ENCODE data around the gene EXOC3.

EXOC3 gene

GRCh38 chr5:474840-475661 is 32.1 kb downstream of the EXOC3 start:
- no peaks in the 10 kb centered on the region for H3K9me3 Mint-ChIP-seq

DNA sequence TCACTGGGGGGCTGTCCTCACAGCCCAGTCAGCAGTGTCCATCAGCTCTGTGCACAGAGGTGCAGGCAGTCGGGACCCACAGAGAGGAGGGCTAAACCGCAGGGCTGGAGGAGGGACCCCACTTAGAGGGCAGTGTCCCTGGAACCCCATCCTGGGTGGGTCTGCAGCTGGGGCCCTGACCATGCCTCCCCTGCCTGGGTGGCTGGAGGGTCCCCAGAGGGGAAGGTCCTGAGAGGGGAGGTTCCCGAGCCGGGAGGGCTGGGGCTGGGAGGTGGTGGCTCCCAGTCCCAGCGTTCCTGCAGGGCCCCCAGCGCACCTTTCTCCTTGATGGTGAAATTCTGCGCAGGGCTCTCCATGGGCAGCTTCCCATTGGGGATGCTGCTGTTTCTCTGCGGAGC is 32.7 kb downstream of the EXOC3 start:
- H3K27me3 Mint-ChIP-seq, result peaks cover 56% of the 10 kb centered on the region
- H3K9me3 Mint-ChIP-seq, result no peaks in the 10 kb centered on the region
- peak overlapping the region; percentile 27 to 71 for H3K4me3 Mint-ChIP-seq
- H3K4me1 Mint-ChIP-seq, result peaks cover 38% of the 10 kb centered on the region
- ATAC-seq (no peak), DNase-seq (no peak)
- H3K27ac Mint-ChIP-seq, result no peak overlapping the region

More at GRCh38 chr5:474840-475661, 32.1 kb downstream of the EXOC3 start:
- ATAC-seq, result no peak
- Mint-ChIP-seq H3K27me3 (peaks cover 52% of the 10 kb centered on the region), H3K27ac (peak overlapping the region in 1 of 2 donors; percentile 63), H3K4me3 (peak overlapping the region; percentile 85 to 98), H3K4me1 (peaks cover 42% of the 10 kb centered on the region)
- DNase-seq, result no peak

DNA sequence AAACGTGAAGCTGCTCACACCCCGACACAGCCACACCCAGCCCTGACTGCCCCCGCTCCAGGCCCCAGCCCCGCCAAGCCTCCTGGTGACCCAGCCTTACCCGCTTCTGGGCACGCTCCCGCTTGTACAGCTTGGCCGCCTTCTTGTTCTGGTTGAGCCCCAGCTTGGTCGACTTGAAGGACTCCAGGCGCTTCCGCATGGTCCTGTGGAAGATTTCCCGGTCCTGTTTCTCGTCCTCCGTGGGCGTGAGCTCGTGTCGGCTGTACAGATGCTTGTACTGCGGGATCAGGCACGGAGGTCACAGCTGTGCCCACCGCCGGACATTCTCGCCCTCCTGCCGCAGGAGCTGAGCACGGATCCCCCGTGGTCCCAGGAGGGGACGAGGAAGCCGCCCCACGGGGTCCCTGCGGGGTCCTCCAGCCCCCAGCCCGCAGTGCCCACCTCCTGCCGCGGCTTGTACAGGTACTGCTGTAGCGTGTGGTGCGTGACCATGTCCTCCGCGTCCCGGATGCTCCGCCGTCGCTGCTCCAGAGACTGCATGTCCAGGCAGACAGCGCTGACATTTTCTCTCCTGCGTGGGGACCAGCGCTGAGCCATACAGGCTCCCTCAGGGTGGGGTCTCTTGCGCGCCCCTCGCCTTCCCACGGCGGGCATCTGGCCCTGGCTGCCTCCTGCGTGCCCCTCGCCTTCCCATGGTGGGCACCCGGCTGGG is 33.3 kb downstream of the EXOC3 start:
- Mint-ChIP-seq H3K27ac (no peak overlapping the region), H3K4me1 (peaks cover 33% of the 10 kb centered on the region), H3K27me3 (peaks cover 59% of the 10 kb centered on the region), H3K9me3 (no peaks in the 10 kb centered on the region), H3K4me3 (peak overlapping the region in 1 of 2 donors; percentile 45)
- ATAC-seq (no peak), DNase-seq (no peak)

DNA sequence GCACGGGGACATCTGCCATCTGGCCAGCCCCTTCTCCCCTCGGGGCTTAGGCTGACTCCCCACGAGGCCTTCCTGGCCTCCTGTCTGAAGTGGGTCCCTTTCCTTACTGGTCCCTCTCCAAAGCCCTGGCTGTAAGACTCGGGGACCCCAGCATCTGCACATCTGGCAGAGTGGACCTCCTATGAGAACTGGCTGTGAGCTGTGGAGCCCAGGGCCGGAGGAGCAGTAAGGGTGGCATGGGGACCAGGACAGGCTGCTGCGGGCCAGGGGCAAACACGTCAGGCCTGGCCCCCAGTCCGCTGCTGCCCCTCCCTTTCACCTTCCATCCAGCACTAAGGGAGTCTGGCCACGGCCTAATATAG is 33.8 kb downstream of the EXOC3 start:
- H3K4me1 Mint-ChIP-seq, result peaks cover 27% of the 10 kb centered on the region
- no peak overlapping the region for H3K27ac Mint-ChIP-seq
- DNase-seq (no peak), ATAC-seq (no peak)
- H3K9me3 Mint-ChIP-seq, result no peaks in the 10 kb centered on the region
- H3K27me3 Mint-ChIP-seq, result peaks cover 64% of the 10 kb centered on the region
- H3K4me3 Mint-ChIP-seq, result no peak overlapping the region

DNA sequence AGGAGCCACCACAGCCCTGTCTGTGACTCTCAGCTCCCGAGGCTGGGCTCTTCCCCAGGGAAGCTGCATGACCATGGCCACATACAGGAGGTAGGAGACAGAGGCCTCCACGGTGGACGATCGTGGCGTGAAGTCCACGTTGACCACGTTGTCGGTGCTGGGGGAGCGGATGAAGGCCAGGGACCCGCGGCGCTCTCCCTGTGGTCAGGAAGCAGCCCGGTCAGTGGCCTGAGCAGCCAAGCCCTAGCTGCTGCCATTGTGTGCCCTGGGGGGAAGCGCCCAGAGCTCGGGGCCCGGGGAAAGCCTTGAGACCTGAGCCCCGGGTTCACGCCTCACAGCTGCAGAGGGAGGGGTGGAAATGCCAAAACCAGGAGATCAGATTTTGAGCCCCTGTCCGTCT is 34.3 kb downstream of the EXOC3 start:
- Mint-ChIP-seq H3K4me1 (peaks cover 24% of the 10 kb centered on the region), H3K9me3 (no peaks in the 10 kb centered on the region), H3K4me3 (no peak overlapping the region), H3K27me3 (peaks cover 64% of the 10 kb centered on the region), H3K27ac (peak overlapping the region in 1 of 2 donors; percentile 4)
- ATAC-seq (no peak), DNase-seq (no peak)

DNA sequence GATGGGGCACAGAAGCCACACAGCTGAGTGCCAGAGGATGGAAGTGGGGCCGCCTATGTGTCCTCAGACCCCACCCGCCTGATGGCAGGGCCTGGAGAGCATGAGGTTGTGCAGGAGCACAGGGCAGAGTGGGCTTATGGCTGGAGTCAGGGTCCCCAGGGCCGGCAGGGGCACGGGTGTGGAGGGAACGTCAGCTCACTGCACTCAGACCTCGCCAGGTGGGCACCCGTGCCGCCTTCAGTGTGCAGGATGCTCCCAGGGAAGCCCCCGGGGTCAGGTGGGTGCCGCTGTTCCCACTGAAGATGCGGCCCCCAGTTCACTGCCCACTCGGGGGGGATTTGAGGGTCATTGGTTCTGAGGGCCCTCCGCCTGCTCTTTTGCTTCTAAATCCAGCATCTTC is 34.9 kb downstream of the EXOC3 start:
- H3K4me3 Mint-ChIP-seq, result no peak overlapping the region
- ATAC-seq (no peak), DNase-seq (no peak)
- H3K9me3 Mint-ChIP-seq, result no peaks in the 10 kb centered on the region
- peaks cover 64% of the 10 kb centered on the region for H3K27me3 Mint-ChIP-seq
- no peak overlapping the region for H3K27ac Mint-ChIP-seq
- H3K4me1 Mint-ChIP-seq, result peaks cover 24% of the 10 kb centered on the region

DNA sequence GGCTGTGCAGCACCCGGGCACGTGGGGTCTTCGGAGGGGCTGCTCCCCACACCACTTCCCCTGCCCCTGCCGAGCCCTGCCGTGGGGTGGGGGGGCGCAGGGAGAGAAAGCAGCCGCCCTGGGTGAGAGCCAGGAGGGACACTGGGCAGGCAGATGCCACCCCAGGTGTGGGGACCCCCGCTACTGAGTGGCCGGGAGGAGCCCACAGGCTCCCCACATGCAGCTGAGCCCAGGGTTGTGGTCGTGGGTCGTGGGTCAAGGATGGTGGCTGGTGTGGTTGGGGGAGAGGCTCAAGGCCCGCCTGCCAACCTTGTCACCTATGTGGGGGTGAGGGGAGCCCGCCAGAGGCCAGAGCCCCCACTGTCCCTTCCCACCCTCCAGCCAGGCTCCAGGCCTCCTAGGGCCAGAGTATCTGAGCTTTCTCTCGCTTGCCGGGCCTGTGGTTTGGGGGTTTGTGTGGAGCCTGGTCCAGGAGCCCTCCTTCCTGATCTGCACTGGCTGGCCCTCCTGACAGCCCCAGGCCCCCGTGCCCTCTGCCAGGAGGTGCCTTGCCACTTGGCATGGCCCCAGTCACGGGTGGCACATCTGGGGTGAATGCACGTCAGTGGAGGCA is 35.5 kb downstream of the EXOC3 start:
- DNase-seq (no peak), ATAC-seq (no peak)
- peaks cover 64% of the 10 kb centered on the region for H3K27me3 Mint-ChIP-seq
- H3K27ac Mint-ChIP-seq, result no peak overlapping the region
- peaks cover 24% of the 10 kb centered on the region for H3K4me1 Mint-ChIP-seq
- H3K4me3 Mint-ChIP-seq, result no peak overlapping the region
- no peaks in the 10 kb centered on the region for H3K9me3 Mint-ChIP-seq

- ATAC-seq (no peak), DNase-seq (no peak)
- peaks cover 64% of the 10 kb centered on the region for H3K27me3 Mint-ChIP-seq
- no peak overlapping the region for H3K27ac Mint-ChIP-seq
- H3K9me3 Mint-ChIP-seq, result no peaks in the 10 kb centered on the region
- peaks cover 19% of the 10 kb centered on the region for H3K4me1 Mint-ChIP-seq
- H3K4me3 Mint-ChIP-seq, result no peak overlapping the region
Observed at GRCh38 chr5:478982-479535, 36.1 kb downstream of the EXOC3 start.

- Mint-ChIP-seq H3K27me3 (peaks cover 63% of the 10 kb centered on the region), H3K27ac (peak overlapping the region in 1 of 2 donors; percentile 84), H3K4me3 (no peak overlapping the region), H3K4me1 (peaks cover 17% of the 10 kb centered on the region), H3K9me3 (no peaks in the 10 kb centered on the region)
- no peak for ATAC-seq
- DNase-seq, result no peak
Observed at GRCh38 chr5:479566-480319, 36.8 kb downstream of the EXOC3 start.

- DNase-seq (no peak), ATAC-seq (no peak)
- Mint-ChIP-seq H3K27me3 (peaks cover 55% of the 10 kb centered on the region), H3K4me3 (no peak overlapping the region), H3K27ac (no peak overlapping the region), H3K4me1 (peaks cover 23% of the 10 kb centered on the region), H3K9me3 (no peaks in the 10 kb centered on the region)
Observed at GRCh38 chr5:481347-481746, 38.4 kb downstream of the EXOC3 start.

- Mint-ChIP-seq H3K9me3 (no peaks in the 10 kb centered on the region), H3K4me3 (no peak overlapping the region), H3K27me3 (peaks cover 48% of the 10 kb centered on the region), H3K27ac (no peak overlapping the region), H3K4me1 (peaks cover 25% of the 10 kb centered on the region)
- no peak for DNase-seq
- no peak for ATAC-seq
Observed at GRCh38 chr5:482021-482420, 39.0 kb downstream of the EXOC3 start.

- Mint-ChIP-seq H3K4me1 (peaks cover 20% of the 10 kb centered on the region), H3K27me3 (peaks cover 44% of the 10 kb centered on the region), H3K9me3 (no peaks in the 10 kb centered on the region), H3K27ac (no peak overlapping the region), H3K4me3 (no peak overlapping the region)
- DNase-seq (no peak), ATAC-seq (no peak)
Observed at GRCh38 chr5:482506-482905, 39.5 kb downstream of the EXOC3 start.

GRCh38 chr5:483011-483410 is 40.0 kb downstream of the EXOC3 start:
- Mint-ChIP-seq H3K9me3 (no peaks in the 10 kb centered on the region), H3K4me1 (peaks cover 20% of the 10 kb centered on the region), H3K4me3 (no peak overlapping the region), H3K27me3 (peaks cover 39% of the 10 kb centered on the region), H3K27ac (no peak overlapping the region)
- ATAC-seq (no peak), DNase-seq (no peak)

- no peak for ATAC-seq
- no peak for DNase-seq
- Mint-ChIP-seq H3K9me3 (no peaks in the 10 kb centered on the region), H3K4me1 (peaks cover 20% of the 10 kb centered on the region), H3K4me3 (no peak overlapping the region), H3K27ac (no peak overlapping the region), H3K27me3 (peaks cover 35% of the 10 kb centered on the region)
Observed at GRCh38 chr5:483434-484140, 40.6 kb downstream of the EXOC3 start.

DNA sequence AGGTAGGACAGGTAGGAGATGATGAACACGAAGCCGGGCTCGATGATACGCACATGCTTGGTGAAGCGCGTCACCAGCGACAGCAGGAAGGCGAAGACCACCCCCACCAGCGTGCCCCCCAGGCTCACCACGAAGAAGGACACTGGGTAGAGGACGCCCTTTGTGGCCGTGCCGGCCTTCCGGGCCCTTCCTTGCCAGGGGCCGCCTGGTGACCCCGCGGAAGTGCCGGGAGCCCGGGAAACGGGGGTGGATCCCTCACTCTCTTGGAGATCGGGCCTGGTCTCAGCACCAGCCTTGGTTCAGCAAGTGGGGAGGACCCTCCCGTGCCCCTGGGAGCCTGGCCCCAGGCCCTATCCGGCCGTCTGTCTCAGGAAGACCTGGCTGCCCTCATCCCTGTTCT is 41.6 kb downstream of the EXOC3 start:
- DNase-seq (no peak), ATAC-seq (no peak)
- no peak overlapping the region for H3K27ac Mint-ChIP-seq
- no peaks in the 10 kb centered on the region for H3K9me3 Mint-ChIP-seq
- peaks cover 20% of the 10 kb centered on the region for H3K4me1 Mint-ChIP-seq
- H3K27me3 Mint-ChIP-seq, result peaks cover 27% of the 10 kb centered on the region
- no peak overlapping the region for H3K4me3 Mint-ChIP-seq
